Neural progenitor cell (in vitro differentiated cells): ENCODE results near the gene BRI3BP. TPM values are rescaled to one million over a fixed set of nuclear protein-coding genes. Genes with fewer than 3 reads are reported as not detected.

ENCODE experiments used
- DNase-seq: peaks from one replicate; pipeline ENCODE4 v3.0.0-alpha.2; 2016; ENCODE audit warnings: low spot score
- H2AFZ ChIP-seq: fragments of 200-600 bp; sonication (generic); replicated peaks from 2 replicates; pipeline ENCODE4 v1.6.1; 2016; ENCODE audit warnings: antibody characterized with exemption
- H3F3A ChIP-seq: fragments of 200-600 bp; sonication (generic); 2 replicates; pipeline ENCODE4 v1.6.1; 2016; ENCODE audit warnings: antibody characterized with exemption, low read depth
- H3K27ac ChIP-seq: fragments of 200-600 bp; sonication (generic); 2 replicates; pipeline ENCODE4 v1.5.1; 2016; ENCODE audit warnings: mild to moderate bottlenecking
- H3K27me3 ChIP-seq: fragments of 200-600 bp; sonication (generic); 2 replicates; pipeline ENCODE4 v1.6.1; 2016; ENCODE audit warnings: mild to moderate bottlenecking, moderate library complexity
- H3K36me3 ChIP-seq: fragments of 200-600 bp; sonication (generic); 2 replicates; pipeline ENCODE4 v1.5.1; 2016
- H3K4me1 ChIP-seq: fragments of 200-600 bp; sonication (generic); 2 replicates; pipeline ENCODE4 v1.6.1; 2016; ENCODE audit warnings: mixed run types
- H3K4me2 ChIP-seq: fragments of 200-600 bp; sonication (generic); 2 replicates; pipeline ENCODE4 v1.6.1; 2016
- H3K4me3 ChIP-seq: fragments of 200-600 bp; sonication (generic); 2 replicates; pipeline ENCODE4 v1.5.1; 2016
- H3K79me2 ChIP-seq: fragments of 200-600 bp; sonication (generic); 2 replicates; pipeline ENCODE4 v1.6.1; 2016; ENCODE audit warnings: low read depth
- H3K9ac ChIP-seq: fragments of 200-600 bp; sonication (generic); 2 replicates; pipeline ENCODE4 v1.6.1; 2016
- H3K9me3 ChIP-seq: fragments of 200-600 bp; sonication (generic); 2 replicates; pipeline ENCODE4 v1.5.1; 2016; ENCODE audit warnings: low read depth
- H4K20me1 ChIP-seq: fragments of 200-600 bp; sonication (generic); 2 replicates; pipeline ENCODE4 v1.6.1; 2016; ENCODE audit warnings: low read depth
- H3K27ac Mint-ChIP-seq: 3 replicates; pipeline ENCODE4 v1.8.0; 2021; ENCODE audit warnings: mixed read lengths
- H3K27me3 Mint-ChIP-seq: 2 replicates; pipeline ENCODE4 v1.8.0; 2022; ENCODE audit warnings: low read depth, mild to moderate bottlenecking, inconsistent platforms, moderate library complexity, mixed read lengths; ENCODE audit not compliant: insufficient read depth
- H3K36me3 Mint-ChIP-seq: 3 replicates; pipeline ENCODE4 v1.8.0; 2021; ENCODE audit warnings: mixed read lengths
- H3K4me1 Mint-ChIP-seq: 3 replicates; pipeline ENCODE4 v1.8.0; 2021; ENCODE audit warnings: mixed read lengths
- H3K4me3 Mint-ChIP-seq: 3 replicates; pipeline ENCODE4 v1.8.0; 2021; ENCODE audit warnings: mild to moderate bottlenecking, moderate library complexity, mixed read lengths
- H3K9me3 Mint-ChIP-seq: 3 replicates; pipeline ENCODE4 v1.8.0; 2020; ENCODE audit warnings: mixed read lengths
- EZH2 ChIP-seq: fragments of 200-600 bp; sonication (generic); IDR thresholded peaks from 2 replicates; pipeline ENCODE4 v1.6.1; 2017; ENCODE audit warnings: antibody characterized with exemption, mild to moderate bottlenecking, moderate library complexity
- EZH2phosphoT487 ChIP-seq: fragments of 200-600 bp; sonication (generic); IDR thresholded peaks from 2 replicates; pipeline ENCODE4 v1.6.1; 2017; ENCODE audit warnings: antibody characterized with exemption
- total RNA-seq: library from RNA; depleted of rRNA; stranded (reverse); fragments of >200 nt; gene quantifications from 2 replicates; pipeline ENCODE4 v1.2.3, GENCODE V29; 2015; ENCODE audit warnings: low replicate concordance
- TF ChIP-seq, protein P1 (sequence below): fragments of 200-600 bp; sonication (generic); IDR thresholded peaks from 2 replicates; pipeline ENCODE4 v1.5.1; 2017; ENCODE audit warnings: antibody characterized with exemption, mild to moderate bottlenecking

BRI3BP gene
- total RNA-seq, 1 donor from 2014 or later = 2.5 TPM

DNA sequence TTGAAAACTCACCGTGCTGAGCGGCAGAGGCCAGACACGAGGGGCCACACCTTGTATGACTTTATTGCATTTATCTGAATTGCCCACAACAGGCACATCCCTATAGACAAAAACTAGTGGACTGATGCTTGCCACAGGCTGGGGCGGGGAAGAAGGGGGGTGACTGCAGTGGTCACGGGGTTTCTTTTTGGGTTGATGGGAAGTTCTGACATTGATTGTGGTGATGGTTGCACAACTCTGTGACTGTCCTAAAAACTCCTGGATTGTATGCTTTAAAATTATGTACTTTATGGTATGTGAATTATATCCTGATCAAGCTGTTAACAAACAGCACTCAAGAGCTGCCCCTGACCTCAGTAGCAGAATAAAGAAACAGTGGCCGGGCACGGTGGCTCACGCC, 30.2 kb upstream of the BRI3BP start:
- DNase-seq = no peak
- Histone ChIP-seq H4K20me1 (no peaks in the 10 kb centered on the region), H3F3A (no peaks in the 10 kb centered on the region), H2AFZ (no peak overlapping the region), H3K4me3 (no peak overlapping the region), H3K79me2 (no peaks in the 10 kb centered on the region), H3K36me3 (no peaks in the 10 kb centered on the region), H3K4me1 (no peaks in the 10 kb centered on the region), H3K27ac (no peak overlapping the region), H3K4me2 (no peak overlapping the region), H3K9ac (no peak overlapping the region), H3K27me3 (no peaks in the 10 kb centered on the region), H3K9me3 (no peaks in the 10 kb centered on the region)
- Mint-ChIP-seq H3K36me3 (peaks cover 18% of the 10 kb centered on the region), H3K27ac (no peak overlapping the region), H3K4me1 (no peaks in the 10 kb centered on the region), H3K27me3 (peaks cover 4% of the 10 kb centered on the region), H3K4me3 (no peak overlapping the region), H3K9me3 (no peaks in the 10 kb centered on the region)
- no peak for TF ChIP-seq EZH2
- TF ChIP-seq, protein P1, sequence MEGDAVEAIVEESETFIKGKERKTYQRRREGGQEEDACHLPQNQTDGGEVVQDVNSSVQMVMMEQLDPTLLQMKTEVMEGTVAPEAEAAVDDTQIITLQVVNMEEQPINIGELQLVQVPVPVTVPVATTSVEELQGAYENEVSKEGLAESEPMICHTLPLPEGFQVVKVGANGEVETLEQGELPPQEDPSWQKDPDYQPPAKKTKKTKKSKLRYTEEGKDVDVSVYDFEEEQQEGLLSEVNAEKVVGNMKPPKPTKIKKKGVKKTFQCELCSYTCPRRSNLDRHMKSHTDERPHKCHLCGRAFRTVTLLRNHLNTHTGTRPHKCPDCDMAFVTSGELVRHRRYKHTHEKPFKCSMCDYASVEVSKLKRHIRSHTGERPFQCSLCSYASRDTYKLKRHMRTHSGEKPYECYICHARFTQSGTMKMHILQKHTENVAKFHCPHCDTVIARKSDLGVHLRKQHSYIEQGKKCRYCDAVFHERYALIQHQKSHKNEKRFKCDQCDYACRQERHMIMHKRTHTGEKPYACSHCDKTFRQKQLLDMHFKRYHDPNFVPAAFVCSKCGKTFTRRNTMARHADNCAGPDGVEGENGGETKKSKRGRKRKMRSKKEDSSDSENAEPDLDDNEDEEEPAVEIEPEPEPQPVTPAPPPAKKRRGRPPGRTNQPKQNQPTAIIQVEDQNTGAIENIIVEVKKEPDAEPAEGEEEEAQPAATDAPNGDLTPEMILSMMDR = no peak
- no peak for TF ChIP-seq EZH2phosphoT487

DNA sequence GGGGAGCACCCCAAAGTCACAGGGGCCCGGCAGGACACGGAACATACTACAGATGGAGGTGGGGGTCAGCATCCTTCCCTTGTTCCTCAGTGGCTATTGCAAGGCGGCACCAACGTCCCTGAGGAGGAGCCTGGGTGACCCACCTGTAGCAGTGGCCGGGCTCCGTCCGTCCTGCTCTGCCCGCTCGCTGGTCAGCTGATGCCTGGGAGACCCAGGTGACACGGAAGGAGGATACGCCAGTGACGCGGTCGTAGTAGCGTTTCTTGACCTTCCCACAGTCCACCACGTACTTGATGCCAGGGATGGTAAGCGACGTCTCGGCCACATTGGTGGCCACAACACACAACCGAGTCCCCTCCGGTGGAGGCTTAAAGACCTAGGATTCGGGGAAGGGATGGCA, 29.2 kb upstream of the BRI3BP start:
- no peak overlapping the region for H3K27ac ChIP-seq
- no peaks in the 10 kb centered on the region for H3K4me1 Mint-ChIP-seq
- no peaks in the 10 kb centered on the region for H3K36me3 ChIP-seq
- H3K4me3 Mint-ChIP-seq = no peak overlapping the region
- peaks cover 4% of the 10 kb centered on the region for H3K27me3 Mint-ChIP-seq
- no peak for TF ChIP-seq EZH2
- TF ChIP-seq, protein P1 = no peak
- no peak for TF ChIP-seq EZH2phosphoT487
- H4K20me1 ChIP-seq = no peaks in the 10 kb centered on the region
- no peaks in the 10 kb centered on the region for H3K4me1 ChIP-seq
- no peak for DNase-seq
- H3K36me3 Mint-ChIP-seq = peaks cover 18% of the 10 kb centered on the region
- H3K9me3 Mint-ChIP-seq = no peaks in the 10 kb centered on the region
- no peaks in the 10 kb centered on the region for H3K27me3 ChIP-seq
- no peaks in the 10 kb centered on the region for H3F3A ChIP-seq
- H3K9ac ChIP-seq = no peak overlapping the region
- H3K4me3 ChIP-seq = no peak overlapping the region
- H3K9me3 ChIP-seq = no peaks in the 10 kb centered on the region
- H3K79me2 ChIP-seq = no peaks in the 10 kb centered on the region
- H3K4me2 ChIP-seq = no peak overlapping the region
- no peak overlapping the region for H2AFZ ChIP-seq
- no peak overlapping the region for H3K27ac Mint-ChIP-seq

DNA sequence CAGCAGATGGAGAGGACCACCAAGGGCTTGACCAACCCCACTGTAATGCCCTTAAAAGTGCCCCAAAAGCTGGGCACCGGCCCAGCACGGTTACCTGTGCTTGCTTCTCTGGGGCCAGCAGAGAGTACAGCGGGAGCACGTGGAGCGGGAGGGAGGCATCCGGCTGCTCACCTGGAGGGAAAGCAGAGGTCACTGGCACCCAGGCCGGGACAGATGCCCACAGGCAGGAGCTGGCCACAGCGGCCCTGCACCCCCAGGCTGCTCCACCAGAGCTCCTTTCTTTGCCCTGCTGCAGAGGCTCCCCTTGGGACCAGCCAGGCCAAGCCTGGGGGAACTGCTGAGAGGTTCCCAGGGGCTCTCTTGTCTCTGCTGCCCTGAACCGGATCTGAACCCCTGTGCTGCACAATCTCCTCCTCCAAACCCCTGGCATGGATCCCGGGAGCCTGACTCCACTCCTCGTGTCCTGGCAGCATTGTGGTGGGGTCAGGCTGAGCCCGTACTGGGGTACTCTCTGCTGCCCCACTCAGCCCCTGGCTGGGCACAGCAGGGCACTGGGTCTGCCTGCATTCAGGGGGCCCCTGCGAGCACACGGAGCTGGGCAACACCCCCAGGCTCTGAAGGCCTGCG, 28.5 kb upstream of the BRI3BP start:
- H3K4me3 Mint-ChIP-seq = no peak overlapping the region

More for the DNA sequence above, 28.5 kb upstream of the BRI3BP start:
- TF ChIP-seq EZH2phosphoT487 = no peak
- TF ChIP-seq, protein P1 = no peak
- TF ChIP-seq EZH2 = no peak
- no peaks in the 10 kb centered on the region for H3K27me3 ChIP-seq
- no peaks in the 10 kb centered on the region for H3K9me3 ChIP-seq
- no peaks in the 10 kb centered on the region for H3K36me3 ChIP-seq
- H3K4me3 ChIP-seq = no peak overlapping the region
- no peaks in the 10 kb centered on the region for H3K4me1 Mint-ChIP-seq
- peaks cover 17% of the 10 kb centered on the region for H3K36me3 Mint-ChIP-seq
- H3K9ac ChIP-seq = no peak overlapping the region
- no peak overlapping the region for H3K4me2 ChIP-seq
- no peaks in the 10 kb centered on the region for H3K4me1 ChIP-seq
- no peaks in the 10 kb centered on the region for H4K20me1 ChIP-seq
- H3K27ac Mint-ChIP-seq = no peak overlapping the region
- no peaks in the 10 kb centered on the region for H3K79me2 ChIP-seq
- no peak for DNase-seq
- peaks cover 4% of the 10 kb centered on the region for H3K27me3 Mint-ChIP-seq
- H3K9me3 Mint-ChIP-seq = no peaks in the 10 kb centered on the region
- no peak overlapping the region for H2AFZ ChIP-seq
- no peak overlapping the region for H3K27ac ChIP-seq
- no peaks in the 10 kb centered on the region for H3F3A ChIP-seq
